Measurements from ENCODE around the gene KCTD11.

The KCTD11 gene

DNA sequence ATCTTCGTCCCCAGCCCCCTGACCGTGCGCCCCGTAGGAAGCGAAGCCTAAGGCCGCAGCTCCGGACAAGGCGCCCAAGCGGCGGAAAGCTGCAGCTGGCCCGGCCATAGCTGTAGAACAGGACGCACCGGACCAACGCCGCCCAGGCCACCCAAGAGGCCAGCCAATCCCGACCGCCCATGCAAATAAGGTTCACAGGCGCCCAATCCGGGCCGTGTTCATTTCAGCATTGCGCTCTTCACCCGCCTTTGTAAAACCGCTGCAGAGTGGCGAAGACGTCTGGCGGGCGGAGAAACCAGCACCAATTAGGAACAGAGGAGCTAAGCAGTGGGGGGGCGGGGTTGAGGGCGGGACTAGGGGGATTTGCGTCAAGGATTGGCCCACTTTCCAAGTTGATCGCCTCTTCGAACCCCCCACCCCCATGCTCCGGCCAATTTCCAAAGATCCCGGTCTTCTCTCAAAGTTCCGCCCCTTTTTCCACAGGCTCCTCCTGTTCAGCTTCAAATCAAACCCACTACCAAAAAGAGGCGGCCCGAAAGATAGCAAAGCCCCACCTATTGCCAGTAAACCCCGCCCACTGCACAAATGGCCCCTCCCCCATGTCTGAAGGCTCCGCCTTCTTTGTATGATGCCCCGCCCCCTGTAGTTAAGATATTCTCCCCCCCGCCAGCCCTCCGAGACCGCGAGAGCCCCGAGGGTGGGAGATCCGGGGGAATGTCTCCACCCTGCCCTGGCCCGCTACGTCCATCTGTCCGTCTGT is 52.2 kb downstream of the KCTD11 start, which contains the start of gene TMEM256:
Gene TMEM256, minus strand, starts transcription at position 121 of the 760 bp plus-strand sequence. Its CDS starts 13 bp downstream, at position 108.
- peak; percentile 91 to 92 for DNase-seq (ENCODE audit: low read depth in 2 of 2)
